A673 (cell line): Measurements from ENCODE around the gene SHISA8. TPM values are rescaled to one million over a fixed set of nuclear protein-coding genes. Genes with fewer than 3 reads are reported as not detected.

Experiments
- BruUV-seq: library from RNA; stranded (reverse); fragments of 400-500 nt; replicated peaks from 2 replicates; lab custom pipeline; 2021; lab: Mats Ljungman, UMichigan
- CTCF ChIA-PET: fragments of 300-600 bp; sonication (Branson Sonifier 250); formaldehyde crosslinking; loops from one replicate; lab custom pipeline; 2022; ENCODE audit warnings: antibody characterized with exemption; lab: Charles Lee
- POLR2A ChIA-PET: fragments of 300-600 bp; sonication (Branson Sonifier 250); formaldehyde crosslinking; loops from one replicate; lab custom pipeline; 2022; ENCODE audit warnings: antibody characterized with exemption; ENCODE audit not compliant: low non-redundant PET; lab: Charles Lee
- DNase-seq: peaks from one replicate; pipeline ENCODE4 v3.0.0-alpha.2; 2015; ENCODE audit warnings: low spot score
- H3K27ac ChIP-seq: fragments of 200-600 bp; sonication (generic); 2 replicates; pipeline ENCODE4 v1.5.1; 2016; ENCODE audit warnings: mixed run types, low read depth, mild to moderate bottlenecking, mixed read lengths, antibody characterized with exemption, low read length; ENCODE audit not compliant: poor library complexity, severe bottlenecking
- H3K27me3 ChIP-seq: fragments of 200-600 bp; sonication (generic); replicated peaks from 2 replicates; pipeline ENCODE4 v1.6.1; 2017; ENCODE audit warnings: mixed run types, low read depth, mild to moderate bottlenecking, mixed read lengths, antibody characterized with exemption, low read length; ENCODE audit not compliant: insufficient read depth, poor library complexity
- H3K36me3 ChIP-seq: fragments of 200-600 bp; sonication (generic); 2 replicates; pipeline ENCODE4 v1.6.1; 2016; ENCODE audit warnings: mixed run types, mild to moderate bottlenecking, mixed read lengths, antibody characterized with exemption, low read length; ENCODE audit not compliant: insufficient read depth, poor library complexity, severe bottlenecking
- H3K4me1 ChIP-seq: fragments of 200-600 bp; sonication (generic); 2 replicates; pipeline ENCODE4 v1.6.1; 2017; ENCODE audit warnings: mixed run types, mild to moderate bottlenecking, mixed read lengths, antibody characterized with exemption, low read length; ENCODE audit not compliant: insufficient read depth, poor library complexity, severe bottlenecking
- H3K4me3 ChIP-seq: fragments of 200-600 bp; sonication (generic); 2 replicates; pipeline ENCODE4 v1.5.1; 2016; ENCODE audit warnings: low read depth, mixed run types, mild to moderate bottlenecking, mixed read lengths, low read length; ENCODE audit not compliant: poor library complexity, severe bottlenecking
- H3K9me3 ChIP-seq: fragments of 200-600 bp; sonication (generic); 2 replicates; pipeline ENCODE4 v1.6.1; 2016; ENCODE audit warnings: mixed run types, low read depth, mild to moderate bottlenecking, mixed read lengths, antibody characterized with exemption, low read length; ENCODE audit not compliant: poor library complexity, severe bottlenecking
- CTCF ChIP-seq: fragments of 300-800, 200-600 bp; sonication (generic); conservative IDR thresholded peaks from 2 replicates; pipeline ENCODE4 v1.5.1; 2017; ENCODE audit warnings: low read depth, mild to moderate bottlenecking, antibody characterized with exemption, low read length, moderate library complexity, mixed read lengths
- EZH2 ChIP-seq: fragments of 200-600 bp; sonication (generic); IDR thresholded peaks from 2 replicates; pipeline ENCODE4 v1.6.1; 2017; ENCODE audit warnings: borderline replicate concordance, low read depth, mild to moderate bottlenecking, mixed read lengths, antibody characterized with exemption, low read length; ENCODE audit not compliant: poor library complexity, severe bottlenecking
- intact Hi-C: fragments of 100-400 bp; cut with micrococcal nuclease; formaldehyde crosslinking; loops from one replicate; pipeline ENCODE4 v1.10.0; 2022; ENCODE audit not compliant: unreplicated experiment
- total RNA-seq: library from RNA; stranded (reverse); gene quantifications from 2 replicates; pipeline ENCODE4 v1.2.3, GENCODE V29; 2021

The SHISA8 gene
- total RNA-seq, 1 experiment from 2014 or later = 1.4 TPM

- no TSS peak for BruUV-seq
- Histone ChIP-seq H3K27ac (peak overlapping the region; percentile 42), H3K9me3 (no peaks in the 10 kb centered on the region), H3K27me3 (peaks cover 18% of the 10 kb centered on the region), H3K36me3 (peaks cover 42% of the 10 kb centered on the region), H3K4me1 (peaks cover 16% of the 10 kb centered on the region), H3K4me3 (no peak overlapping the region)
- DNase-seq = peak; percentile 59
- intact Hi-C loops = no loop called here
- ChIA-PET CTCF (no interaction called here), POLR2A (interaction anchor here (0.6 to 0.7 kb wide), 2 partner anchors 18 to 318 kb away, joined by 3 to 4 read pairs; partner anchors contain the start of gene PMM1)
- TF ChIP-seq EZH2 (no peak), CTCF (no peak)
These were observed 7.2 kb downstream of the SHISA8 start for GRCh38 chr22:41907436-41908401.

- CTCF ChIA-PET = no interaction called here
- POLR2A ChIA-PET = interaction anchor here (0.6 kb wide), 1 partner anchor 19 kb away, joined by 4 read pairs; no protein-coding TSS in a partner anchor
- Histone ChIP-seq H3K9me3 (no peaks in the 10 kb centered on the region), H3K27me3 (peaks cover 12% of the 10 kb centered on the region), H3K27ac (no peak overlapping the region), H3K4me3 (no peak overlapping the region), H3K4me1 (peaks cover 16% of the 10 kb centered on the region), H3K36me3 (peaks cover 46% of the 10 kb centered on the region)
- intact Hi-C loops = no loop called here
- BruUV-seq = TSS peak; percentile 54
- TF ChIP-seq CTCF (no peak), EZH2 (no peak)
- no peak for DNase-seq
These were observed 8.1 kb downstream of the SHISA8 start for GRCh38 chr22:41906822-41907221.

- BruUV-seq = no TSS peak
- ChIA-PET CTCF (interaction anchor here (0.7 kb wide), 1 partner anchor 159 kb away, joined by 3 read pairs; no protein-coding TSS in a partner anchor), POLR2A (no interaction called here)
- Histone ChIP-seq H3K36me3 (peaks cover 57% of the 10 kb centered on the region), H3K27me3 (peaks cover 3% of the 10 kb centered on the region), H3K9me3 (no peaks in the 10 kb centered on the region), H3K4me1 (peaks cover 13% of the 10 kb centered on the region), H3K4me3 (no peak overlapping the region), H3K27ac (peak overlapping the region; percentile 37)
- TF ChIP-seq EZH2 = no peak
- no peak for TF ChIP-seq CTCF
- no peak for DNase-seq
- intact Hi-C loops = no loop called here
These were observed 9.3 kb downstream of the SHISA8 start for GRCh38 chr22:41905411-41906202.
